Measurements from ENCODE around the gene ZNF385D. TPM values are rescaled to one million over a fixed set of nuclear protein-coding genes. Genes with fewer than 3 reads are reported as not detected.

The ZNF385D gene
- total and polyA plus RNA-seq, 11 donors: 1.3 to 19.8 (median 7.9) TPM

DNA sequence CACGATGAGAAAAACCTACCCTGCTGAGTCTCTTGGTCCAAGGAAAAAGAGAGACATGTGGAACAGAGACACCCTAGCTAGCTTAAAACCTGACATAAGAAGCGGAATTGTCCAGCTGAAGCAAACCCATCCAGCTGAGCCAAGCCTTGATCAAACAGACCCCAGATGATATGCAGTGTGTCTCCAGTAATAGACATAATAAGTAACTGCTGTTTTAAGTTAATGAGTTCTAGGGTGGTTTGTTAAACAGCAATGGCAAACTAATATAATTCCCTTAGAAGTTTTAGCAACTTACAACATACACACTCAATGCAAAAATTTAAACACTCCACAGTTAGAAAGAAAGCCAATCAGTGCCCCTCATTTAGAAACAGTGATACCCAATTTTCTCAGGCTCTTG lies 26.8 kb upstream of the ZNF385D start:
- no peak overlapping the region for H3K4me3 ChIP-seq
- no peaks in the 10 kb centered on the region for H3K27me3 ChIP-seq
- no peak for ATAC-seq
- intact Hi-C loops (cut with DNase I): loop anchor here in 1 of 10 donors (10.0 kb wide), 1 partner anchor 57 kb away; no protein-coding TSS in a partner anchor
- DNase-seq: no peak
- peaks cover 0 to 3% (median 0%) of the 10 kb centered on the region in 12 donors for H3K9me3 ChIP-seq
- H3K4me1 ChIP-seq: peaks cover 0 to 33% (median 5%) of the 10 kb centered on the region in 12 donors
- H3K36me3 ChIP-seq: no peaks in the 10 kb centered on the region
- 94 to 100% (median 98%) methylated on average over 2 of the region's 2 CpGs for WGBS, 4 donors
- TF ChIP-seq POLR2A (IDR thresholded peaks at IDR 0.05) (no peak), CTCF (IDR thresholded peaks at IDR 0.05) (no peak)
- no peak overlapping the region for H3K27ac ChIP-seq

DNA sequence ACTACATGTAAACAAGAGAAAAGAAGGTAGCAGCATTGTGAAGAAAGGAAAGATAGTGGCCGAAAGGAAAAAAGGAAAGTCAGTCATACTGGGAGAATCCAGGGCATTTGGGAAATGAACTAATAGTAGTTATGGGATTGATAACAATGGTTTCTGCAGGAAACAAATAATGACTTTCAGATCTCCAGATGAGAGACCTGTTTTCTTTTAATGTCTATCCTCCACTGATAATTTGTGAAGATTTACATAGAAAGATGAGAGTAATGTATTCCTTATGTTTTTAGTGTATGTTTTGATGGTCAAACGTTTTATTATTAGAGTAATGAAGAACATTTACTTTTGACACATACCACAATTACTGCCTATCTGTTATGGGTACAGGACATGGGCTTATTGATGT lies 15.0 kb upstream of the ZNF385D start:
- H3K36me3 ChIP-seq: no peaks in the 10 kb centered on the region
- no peak for DNase-seq
- no peak for ATAC-seq
- no peak for TF ChIP-seq CTCF (IDR thresholded peaks at IDR 0.05)
- TF ChIP-seq POLR2A (IDR thresholded peaks at IDR 0.05): no peak
- 62 to 68% (median 66%) methylated on average over 2 of the region's 2 CpGs for WGBS, 4 donors
- no peaks in the 10 kb centered on the region for H3K4me1 ChIP-seq
- H3K27me3 ChIP-seq: no peaks in the 10 kb centered on the region
- H3K9me3 ChIP-seq: peaks cover 0 to under 1% (median 0%) of the 10 kb centered on the region in 12 donors
- intact Hi-C loops (cut with DNase I): no loop called here
- no peak overlapping the region for H3K27ac ChIP-seq
- H3K4me3 ChIP-seq: no peak overlapping the region

- WGBS, 4 donors: 75 to 89% (median 76%) methylated on average over 5 of the region's 5 CpGs
These were observed 4.9 kb upstream of the ZNF385D start for GRCh38 chr3:21755896-21756295.

DNA sequence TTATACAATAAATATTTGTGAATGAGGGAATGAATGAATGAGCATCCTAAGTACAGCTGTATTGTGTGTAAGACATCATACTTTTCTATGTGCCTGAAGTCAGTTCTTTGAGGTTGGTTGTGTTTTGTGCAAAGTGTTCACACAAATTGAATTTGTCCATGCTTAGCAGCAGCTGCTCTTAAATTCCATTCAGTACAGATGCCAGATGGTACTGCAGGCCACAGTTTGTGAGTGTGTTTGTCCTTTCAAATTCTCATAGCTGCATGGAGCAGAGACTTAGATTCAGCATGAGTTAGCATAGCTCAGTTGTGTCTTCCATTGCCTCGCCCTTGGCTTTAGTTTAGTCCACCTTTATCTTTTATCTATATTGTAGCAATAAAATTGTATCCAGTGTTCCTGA lies 3.8 kb upstream of the ZNF385D start:
- no peak overlapping the region for H3K4me3 ChIP-seq
- 91 to 97% (median 94%) methylated on average over 1 of the region's 1 CpG for WGBS, 4 donors
- no peaks in the 10 kb centered on the region for H3K36me3 ChIP-seq
- peaks cover 0 to 24% (median 4%) of the 10 kb centered on the region in 12 donors for H3K4me1 ChIP-seq
- TF ChIP-seq CTCF (IDR thresholded peaks at IDR 0.05): no peak
- TF ChIP-seq POLR2A (IDR thresholded peaks at IDR 0.05): no peak
- no peak for DNase-seq
- no peaks in the 10 kb centered on the region for H3K9me3 ChIP-seq
- H3K27me3 ChIP-seq: no peaks in the 10 kb centered on the region
- H3K27ac ChIP-seq: no peak overlapping the region
- no peak for ATAC-seq
- intact Hi-C loops (cut with DNase I): loop anchor here (2.0 to 10.0 kb wide), 10 partner anchors 37 to 1243 kb away; no protein-coding TSS in a partner anchor

More at GRCh38 chr3:21755896-21756295, 4.9 kb upstream of the ZNF385D start:
- intact Hi-C loops (cut with DNase I): loop anchor here in 5 of 10 donors (2.0 to 10.0 kb wide), 3 partner anchors 79 to 359 kb away; no protein-coding TSS in a partner anchor
- no peaks in the 10 kb centered on the region for H3K36me3 ChIP-seq
- DNase-seq (no peak), ATAC-seq (no peak)
- no peak for TF ChIP-seq POLR2A (IDR thresholded peaks at IDR 0.05)
- no peak for TF ChIP-seq CTCF (IDR thresholded peaks at IDR 0.05)
- H3K9me3 ChIP-seq: no peaks in the 10 kb centered on the region
- no peak overlapping the region for H3K4me3 ChIP-seq
- H3K27ac ChIP-seq: no peak overlapping the region
- peaks cover 0 to 23% (median 4%) of the 10 kb centered on the region in 12 donors for H3K4me1 ChIP-seq
- no peaks in the 10 kb centered on the region for H3K27me3 ChIP-seq
